Measurements from ENCODE around the gene GOLGA8N.
"Not testable (repeated sequence)": the region's sequence is repeated elsewhere in the genome, so short reads cannot be mapped to it uniquely, and the experiment has no call there.

GOLGA8N gene

DNA sequence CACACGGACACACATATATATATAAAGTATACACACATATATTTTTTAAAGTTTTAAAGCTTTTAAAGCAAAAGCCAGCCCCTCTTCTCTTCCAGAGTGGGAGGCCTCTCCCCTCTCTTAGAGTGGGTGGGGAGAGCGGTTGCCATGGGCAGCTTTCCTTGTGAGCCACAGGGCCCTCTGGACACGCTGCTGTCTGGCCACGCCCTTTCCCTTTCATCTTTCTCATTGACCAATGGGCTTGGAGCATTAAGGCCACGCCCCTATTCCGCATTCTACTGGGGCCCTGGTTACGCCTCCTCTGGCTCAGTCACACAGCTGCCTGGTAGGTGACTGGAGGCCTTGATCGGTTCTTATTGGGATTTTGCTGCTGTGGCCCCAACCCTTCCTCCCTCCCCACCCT, at the start of gene GOLGA8N:
GOLGA8N (plus strand) TSS at position 306 of the 400 bp plus-strand sequence.
- DNase-seq = not testable (repeated sequence)

DNA sequence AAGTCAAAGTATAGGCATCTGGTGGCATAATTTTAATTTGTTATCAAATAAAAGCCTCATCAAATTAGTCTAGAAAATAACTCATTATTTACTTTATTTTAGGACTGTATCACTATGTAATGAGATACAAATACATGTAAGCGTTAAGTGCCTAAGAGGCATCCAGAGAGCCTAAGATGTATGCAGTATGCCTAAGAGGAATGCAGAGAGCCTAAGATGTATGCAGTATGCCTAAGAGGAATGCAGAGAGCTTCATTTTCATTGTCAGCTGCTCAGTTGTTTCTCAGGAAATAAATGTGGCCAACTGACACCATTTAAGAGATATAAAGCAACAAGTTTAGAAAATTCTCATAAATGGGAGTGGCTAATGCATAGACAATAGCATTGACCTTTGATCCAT, 49.8 kb upstream of the GOLGA8N start:
- DNase-seq = not testable (repeated sequence)

DNA sequence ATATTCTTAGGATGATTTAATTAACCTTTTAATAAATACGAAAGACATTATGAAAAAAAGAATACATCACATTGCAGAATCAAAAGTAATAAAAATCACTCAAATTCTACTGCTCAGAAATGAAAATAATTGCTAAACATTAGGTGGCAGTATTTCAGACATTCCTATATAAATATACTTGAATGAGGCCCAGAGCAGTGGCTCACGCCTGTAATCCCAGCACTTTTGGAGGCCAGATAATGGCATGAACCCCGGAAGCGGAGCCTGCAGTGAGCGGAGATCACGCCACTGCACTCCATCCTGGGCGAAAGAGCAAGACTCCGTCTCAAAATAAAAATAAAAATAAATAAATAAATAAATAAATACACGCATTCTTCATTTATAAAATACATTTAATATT, 48.1 kb upstream of the GOLGA8N start:
- not testable (repeated sequence) for DNase-seq

DNA sequence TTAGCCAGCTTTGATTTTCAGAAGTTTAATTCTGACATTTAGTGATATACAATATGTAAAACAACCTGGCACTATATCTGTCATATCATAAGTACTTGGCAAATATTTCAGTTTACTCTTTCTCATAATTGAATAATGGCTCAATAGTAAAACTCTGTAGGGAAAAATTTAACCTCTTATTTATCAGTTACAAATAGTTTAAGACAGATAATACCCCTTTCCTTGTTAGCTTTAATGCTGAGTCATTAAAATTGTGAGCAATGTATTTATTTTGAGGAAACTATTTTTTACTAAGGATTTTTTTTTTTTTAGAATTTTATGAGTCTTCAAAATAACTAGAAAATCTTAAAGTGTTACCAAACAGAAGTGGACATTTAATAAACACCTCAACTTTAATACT, 38.7 kb upstream of the GOLGA8N start:
- not testable (repeated sequence) for DNase-seq

DNA sequence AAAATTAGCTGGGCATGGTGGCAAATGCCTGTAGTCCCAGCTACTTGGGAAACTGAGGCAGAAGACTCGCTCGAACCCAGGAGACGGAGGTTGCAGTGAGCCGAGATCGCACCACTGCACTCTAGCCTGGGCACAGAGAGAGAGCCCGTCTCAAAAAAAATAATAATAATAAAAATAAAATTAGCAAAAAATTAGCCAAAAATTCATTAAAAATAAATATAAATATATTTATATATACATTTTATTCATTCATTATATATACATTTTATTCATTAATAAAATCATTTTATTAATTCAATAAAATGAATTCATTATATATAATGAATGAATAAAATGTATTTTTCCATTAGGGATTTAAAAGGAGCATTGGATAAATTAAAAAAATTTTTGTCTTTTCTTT, 31.1 kb upstream of the GOLGA8N start:
- DNase-seq = not testable (repeated sequence)

DNA sequence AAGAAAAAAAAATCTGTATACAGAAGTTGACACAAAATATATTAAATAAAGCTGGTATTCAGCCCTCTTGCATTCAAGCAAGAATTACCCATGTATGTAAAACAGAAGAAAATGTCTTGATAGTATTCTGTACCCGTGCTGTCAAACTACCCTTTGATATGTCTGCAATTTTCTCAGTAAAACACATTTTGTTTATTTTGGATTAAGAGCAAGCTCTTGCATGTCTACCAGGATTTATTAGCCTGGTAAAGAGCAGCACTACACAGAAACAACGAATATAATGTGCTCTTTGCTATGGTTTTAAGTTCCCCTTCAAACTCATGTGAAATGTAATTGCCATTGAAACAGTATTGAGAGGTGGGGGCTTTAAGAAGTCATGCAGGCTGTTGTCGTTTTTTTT, 24.3 kb upstream of the GOLGA8N start:
- DNase-seq = not testable (repeated sequence)

DNA sequence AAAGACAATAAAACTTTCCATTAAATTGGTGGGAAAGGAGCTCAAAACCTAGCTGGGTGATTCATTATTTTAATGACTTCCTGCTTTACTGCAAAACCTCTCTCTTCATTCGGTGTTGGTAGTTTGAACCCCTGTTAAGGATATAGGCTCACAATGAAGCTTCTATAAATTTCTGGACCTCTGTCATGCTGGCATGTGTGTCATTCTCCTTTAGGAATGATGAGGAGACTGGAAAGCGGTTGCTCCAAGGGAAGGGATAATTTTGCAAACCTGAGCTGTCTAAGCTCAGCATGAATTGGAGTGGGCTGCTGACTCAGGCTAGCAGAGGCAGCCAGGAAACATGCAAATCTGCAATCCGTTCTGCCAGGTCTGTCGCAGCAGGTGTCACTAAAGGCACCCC, 14.8 kb upstream of the GOLGA8N start:
- not testable (repeated sequence) for DNase-seq

DNA sequence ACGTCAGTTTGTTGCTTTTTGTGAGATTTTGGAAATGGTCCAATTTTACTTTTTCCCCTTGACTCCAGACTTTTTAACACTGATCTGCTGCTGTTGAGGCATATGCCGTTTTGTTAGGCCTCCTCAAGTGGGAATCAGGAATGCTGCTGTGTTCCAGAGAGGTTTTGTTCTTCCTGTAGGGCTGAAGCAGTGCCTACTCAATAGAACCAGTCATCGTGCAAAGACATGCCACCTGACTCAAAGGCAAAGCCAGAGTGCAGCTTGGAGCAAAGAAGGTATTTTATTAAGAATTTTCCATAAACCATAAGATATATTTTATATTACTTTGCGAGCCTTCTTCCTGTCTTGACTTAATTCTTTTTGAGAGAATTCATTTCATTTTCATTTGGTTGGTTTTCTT, 7.4 kb upstream of the GOLGA8N start:
- DNase-seq = not testable (repeated sequence)

DNA sequence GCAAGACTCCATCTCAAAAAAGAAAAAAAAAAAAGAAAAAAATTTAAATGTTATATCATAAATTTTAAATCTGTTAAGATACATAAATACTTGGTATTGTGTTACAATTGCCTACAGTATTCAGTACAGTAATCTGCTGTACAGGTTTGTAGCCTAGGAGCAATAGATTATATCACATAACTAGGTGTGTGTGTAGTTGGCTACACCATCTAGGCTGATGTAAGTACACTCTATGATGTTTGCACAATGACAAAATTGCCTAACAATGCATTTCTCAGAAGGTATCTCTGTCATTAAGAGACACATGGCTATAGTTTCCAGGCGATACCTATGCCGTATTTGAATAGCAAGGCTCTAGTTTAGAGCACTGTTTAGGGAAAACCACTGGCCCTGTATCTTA, 16.3 kb downstream of the GOLGA8N start:
- not testable (repeated sequence) for DNase-seq

DNA sequence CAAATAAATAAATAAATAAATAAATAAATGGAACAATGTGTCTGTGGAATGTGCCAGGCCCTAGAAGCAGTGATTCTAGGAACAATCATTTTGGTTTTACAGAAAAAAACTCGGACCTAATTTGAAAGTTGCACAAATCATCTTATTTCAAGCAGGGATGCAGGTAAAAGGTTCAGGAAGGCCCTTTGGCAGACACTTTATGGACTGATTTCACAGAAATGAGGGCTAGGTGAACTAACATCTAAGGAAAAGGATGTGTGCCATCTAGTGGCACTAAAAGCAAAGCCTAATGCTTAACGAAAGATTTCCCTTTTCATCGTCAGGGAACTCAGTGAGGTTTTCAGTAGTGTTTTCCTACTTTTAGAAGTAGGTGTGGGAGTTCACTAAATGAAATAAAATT, 17.5 kb downstream of the GOLGA8N start:
- DNase-seq = not testable (repeated sequence)

DNA sequence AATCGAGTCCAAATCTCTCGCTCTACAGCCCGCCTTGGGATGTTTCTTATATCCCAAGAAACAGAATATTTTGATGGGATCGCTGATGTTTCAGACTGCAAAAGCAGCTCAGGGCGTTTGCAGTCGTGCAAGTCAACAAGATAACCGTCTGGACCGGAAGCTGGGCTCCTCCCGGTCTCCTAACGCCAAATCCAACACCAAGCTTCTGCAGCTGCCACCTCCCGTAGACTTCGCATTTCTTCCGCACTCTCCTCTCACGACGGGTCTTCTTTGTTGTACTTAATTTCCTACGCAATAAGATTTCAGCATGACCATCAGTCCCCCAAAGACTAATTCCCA, 21.4 kb downstream of the GOLGA8N start:
- DNase-seq = not testable (repeated sequence)

DNA sequence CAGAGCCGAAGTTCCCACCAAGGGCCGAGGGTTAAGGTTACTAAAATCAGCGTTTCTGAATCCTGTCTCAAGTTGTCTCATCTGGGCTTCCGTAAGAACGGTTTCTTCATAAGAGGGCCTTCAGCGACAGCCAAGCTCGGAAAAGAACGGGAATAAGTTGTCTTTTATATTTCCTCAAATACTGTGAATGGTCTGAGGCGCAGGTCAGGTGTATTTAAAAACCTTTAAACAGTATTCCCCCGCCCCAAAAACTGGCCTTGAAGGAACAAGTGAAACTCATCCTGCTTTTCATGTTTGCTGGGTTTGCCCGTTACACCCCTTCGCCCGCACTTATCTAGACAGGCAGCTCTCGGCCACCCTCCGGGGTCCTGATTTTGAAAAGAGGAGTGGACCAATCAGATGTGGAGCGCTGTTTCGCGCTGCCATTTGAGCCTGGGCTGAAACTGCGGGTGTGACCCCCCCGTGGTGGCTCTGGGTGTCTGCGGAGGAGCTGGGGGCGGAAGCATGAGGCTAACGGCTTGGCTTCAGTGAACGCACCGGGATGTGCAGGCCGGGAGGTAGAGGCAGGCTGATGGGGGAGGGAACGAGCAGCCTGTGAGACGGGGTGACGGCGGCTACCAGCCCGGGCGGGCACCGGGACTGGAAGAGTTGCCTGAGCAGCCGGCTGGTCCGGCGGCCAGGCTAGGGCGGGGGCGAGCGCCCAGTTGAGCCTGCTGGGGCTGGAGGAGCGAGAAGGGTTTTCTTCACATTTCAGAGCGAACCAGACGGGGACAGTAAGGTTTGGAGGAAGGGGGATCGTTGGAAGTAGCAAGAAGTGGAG, 22.0 kb downstream of the GOLGA8N start, which contains the start of gene ARHGAP11A:
ARHGAP11A (plus strand) TSS at position 454 of the 820 bp plus-strand sequence. CDS start 708 bp downstream, outside the sequence.
- DNase-seq = peak; percentile 75 to 82

DNA sequence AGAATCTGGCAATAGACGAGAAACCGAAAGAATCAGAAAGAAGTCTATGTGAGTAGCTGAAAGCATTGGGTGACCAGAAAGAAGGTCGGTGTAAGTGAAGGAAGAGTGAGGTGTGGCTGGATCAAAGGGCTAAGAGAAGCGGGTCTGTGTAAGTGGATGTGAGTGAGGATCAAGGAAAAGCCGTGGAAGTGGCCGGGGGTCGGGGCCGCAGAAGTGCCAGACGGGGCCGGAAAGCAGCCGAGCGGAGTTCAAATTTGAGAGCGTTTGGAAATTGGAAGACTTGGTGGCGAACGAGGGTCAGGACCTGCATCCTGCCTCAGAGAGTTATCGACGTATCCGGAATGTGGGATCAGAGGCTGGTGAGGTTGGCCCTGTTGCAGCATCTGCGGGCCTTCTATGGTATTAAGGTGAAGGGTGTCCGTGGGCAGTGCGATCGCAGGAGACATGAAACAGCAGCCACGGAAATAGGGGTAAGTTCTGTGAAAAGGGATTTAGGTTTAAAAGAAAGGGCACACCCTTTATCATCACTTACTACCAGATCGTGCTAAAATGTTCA, 22.7 kb downstream of the GOLGA8N start:
- peak in 1 of 2 donors; percentile 4 for DNase-seq

DNA sequence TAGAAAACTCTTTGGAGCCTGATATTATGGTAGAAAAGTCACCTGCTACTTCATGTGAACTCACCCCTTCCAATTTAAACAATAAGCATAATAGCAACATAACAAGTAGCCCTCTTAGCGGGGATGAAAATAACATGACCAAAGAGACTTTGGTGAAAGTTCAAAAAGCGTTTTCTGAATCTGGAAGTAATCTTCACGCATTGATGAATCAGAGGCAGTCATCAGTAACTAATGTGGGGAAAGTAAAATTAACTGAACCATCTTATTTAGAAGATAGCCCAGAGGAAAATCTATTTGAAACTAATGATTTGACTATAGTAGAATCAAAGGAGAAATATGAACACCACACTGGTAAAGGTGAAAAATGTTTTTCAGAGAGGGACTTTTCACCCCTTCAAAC, 43.2 kb downstream of the GOLGA8N start:
- no peak for DNase-seq

DNA sequence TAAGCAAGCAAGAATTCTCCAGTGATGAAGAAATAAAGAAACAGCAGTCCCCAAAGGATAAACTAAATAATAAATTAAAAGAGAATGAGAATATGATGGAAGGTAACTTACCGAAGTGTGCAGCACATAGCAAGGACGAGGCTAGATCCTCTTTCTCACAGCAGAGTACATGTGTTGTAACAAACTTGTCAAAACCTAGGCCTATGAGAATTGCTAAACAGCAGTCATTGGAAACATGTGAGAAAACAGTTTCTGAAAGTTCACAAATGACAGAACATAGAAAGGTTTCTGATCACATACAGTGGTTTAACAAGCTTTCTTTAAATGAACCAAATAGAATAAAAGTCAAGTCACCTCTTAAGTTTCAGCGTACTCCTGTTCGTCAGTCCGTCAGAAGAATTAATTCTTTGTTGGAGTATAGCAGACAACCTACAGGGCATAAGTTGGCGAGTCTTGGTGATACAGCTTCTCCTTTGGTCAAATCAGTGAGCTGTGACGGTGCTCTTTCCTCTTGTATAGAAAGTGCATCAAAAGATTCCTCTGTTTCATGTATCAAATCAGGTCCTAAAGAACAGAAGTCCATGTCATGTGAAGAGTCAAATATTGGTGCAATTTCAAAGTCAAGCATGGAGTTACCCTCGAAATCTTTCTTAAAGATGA, 43.8 kb downstream of the GOLGA8N start:
- no peak for DNase-seq

DNA sequence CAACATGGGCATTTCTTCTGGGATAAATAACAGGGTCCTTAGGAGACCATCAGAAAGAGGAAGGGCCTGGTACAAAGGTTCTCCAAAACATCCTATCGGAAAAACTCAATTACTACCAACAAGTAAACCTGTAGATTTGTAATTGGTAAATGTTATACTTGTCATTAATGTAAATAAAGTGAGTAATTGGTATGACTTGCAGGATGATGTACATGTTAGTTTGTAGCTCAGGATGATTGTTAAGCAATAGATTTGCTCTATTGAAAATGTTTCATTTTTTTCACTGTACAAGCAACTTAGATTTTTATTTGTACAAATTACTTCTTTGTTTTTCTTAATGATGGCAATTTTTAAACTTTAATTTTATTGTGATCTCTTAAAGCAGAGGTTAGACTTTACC, 44.4 kb downstream of the GOLGA8N start:
- DNase-seq = no peak

DNA sequence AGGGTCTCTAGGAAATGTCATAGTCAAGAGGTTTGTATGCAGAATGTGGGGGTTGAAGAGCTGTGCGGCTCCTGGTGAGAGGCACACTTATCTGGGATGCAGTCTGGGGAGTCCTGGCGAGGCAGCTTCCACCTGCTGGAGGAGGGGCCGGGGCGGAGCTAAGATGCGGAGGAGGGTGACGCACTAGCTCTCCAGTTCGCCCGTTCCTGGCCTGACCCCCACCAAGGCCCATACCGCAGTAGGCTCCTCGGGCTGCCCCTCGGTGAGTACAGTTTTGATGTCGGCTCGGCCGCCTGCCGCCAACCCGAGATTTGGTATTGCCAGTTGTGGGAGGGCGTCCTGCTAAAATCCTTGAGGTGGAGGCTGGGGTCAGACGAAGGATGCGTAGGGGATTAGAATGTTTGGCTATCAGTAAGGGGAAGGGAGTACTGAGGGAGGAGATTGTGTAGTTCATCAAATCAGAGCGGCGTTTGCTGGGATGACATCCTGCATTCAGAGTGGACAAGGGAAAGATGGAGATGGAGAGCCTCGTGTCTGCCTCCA, 48.3 kb downstream of the GOLGA8N start, which contains the start of gene SCG5:
SCG5 (plus strand) TSS at position 194 of the 543 bp plus-strand sequence. CDS start 1,883 bp downstream, outside the sequence.
- DNase-seq = no peak

DNA sequence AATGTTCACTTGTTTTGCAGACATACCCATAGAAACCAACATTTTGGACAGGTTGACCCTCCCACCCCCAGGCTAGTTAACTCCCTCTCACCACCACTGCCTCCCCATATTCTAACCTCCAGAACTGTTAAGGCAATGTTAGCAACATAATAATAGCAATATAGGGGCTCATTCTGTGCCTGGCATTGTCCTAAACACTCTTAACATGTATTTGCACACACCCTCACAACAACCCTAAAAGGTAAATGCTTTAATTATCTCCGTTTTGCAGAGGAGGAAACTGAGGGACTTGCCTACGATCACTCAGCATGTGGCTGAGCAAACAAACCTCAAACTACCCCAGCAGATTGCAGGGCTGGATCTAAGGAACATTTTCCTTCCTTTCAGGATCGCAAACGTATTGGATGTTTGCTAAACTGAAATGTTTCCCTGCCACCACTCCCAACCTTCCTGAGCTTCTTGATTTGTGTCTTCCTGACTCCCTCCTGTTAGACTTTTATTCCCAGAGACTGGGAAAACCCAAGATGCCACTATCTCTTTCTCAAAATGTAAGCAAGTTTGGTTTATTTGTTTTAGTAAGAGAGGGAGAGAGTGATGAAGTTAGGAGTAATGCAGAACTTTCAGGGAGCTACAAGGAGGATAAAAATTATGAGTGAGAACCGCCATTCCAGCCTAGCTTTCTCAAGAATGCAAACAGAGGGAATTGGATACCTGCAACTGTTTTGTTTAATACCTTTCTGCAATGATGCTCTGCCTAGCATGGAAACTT, 49.6 kb downstream of the GOLGA8N start:
- DNase-seq = no peak

DNA sequence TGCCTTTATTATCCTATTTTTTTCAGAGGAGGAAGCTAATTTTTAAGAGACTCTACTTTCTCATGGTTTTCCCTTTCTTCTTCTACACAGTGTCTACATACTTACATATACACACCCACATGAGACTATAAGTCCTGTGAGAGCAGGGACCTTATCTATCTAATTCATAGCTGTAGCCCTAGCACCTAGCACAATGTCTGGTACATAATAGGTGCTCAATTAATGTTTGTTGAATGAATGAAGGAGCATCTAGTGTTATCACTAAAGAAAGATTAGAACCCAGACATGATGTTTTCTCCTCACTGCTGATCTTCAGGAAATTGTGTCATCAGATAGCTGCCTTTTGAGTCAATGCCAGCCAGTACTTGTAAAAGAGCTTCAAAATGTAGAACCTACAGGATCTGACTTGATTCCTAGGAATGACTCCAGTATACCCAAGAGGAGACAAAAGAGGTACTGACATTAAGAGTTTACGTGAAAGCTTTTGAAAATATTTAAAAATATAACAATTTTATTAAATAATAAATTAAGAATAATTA, 50.7 kb downstream of the GOLGA8N start:
- DNase-seq = no peak

DNA sequence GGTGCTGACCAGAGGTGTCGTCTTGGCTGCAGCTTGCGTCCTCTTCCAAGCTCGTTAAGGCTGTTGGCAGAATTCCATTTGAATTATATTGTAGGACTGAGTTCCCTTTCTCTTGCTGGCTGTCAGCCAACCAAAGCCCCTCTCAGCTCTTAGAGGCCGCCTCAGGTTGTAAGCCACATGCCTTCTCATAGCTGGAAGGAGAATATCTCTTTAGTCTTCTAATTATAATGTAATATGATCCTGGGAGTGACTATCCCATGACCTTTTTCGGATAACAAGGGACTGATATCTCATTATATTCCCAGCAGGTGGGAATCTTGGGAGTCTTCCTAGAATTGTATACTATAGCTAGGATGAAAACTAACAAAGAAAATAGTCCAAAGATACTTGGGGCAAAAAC, 53.0 kb downstream of the GOLGA8N start:
- DNase-seq = no peak

DNA sequence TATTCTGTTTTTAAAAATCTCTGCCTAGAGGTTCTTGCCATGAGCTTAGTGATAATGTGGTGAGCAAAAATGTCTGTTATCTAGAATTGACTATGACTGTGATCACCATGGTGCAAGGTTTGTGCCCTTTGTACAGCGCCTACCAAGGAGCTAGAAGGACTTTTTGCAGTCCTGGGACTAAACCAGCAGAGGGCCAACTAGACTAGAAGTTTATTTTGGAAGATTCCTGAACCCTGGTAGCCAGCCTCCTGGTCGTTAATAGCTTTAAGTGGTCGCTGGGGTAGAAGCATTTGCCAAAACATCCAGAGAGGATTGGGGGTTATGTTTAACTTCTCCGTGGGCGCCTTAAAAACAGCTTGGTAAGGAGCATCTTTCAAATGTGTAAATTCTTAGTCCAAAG, 56.1 kb downstream of the GOLGA8N start:
- no peak for DNase-seq

DNA sequence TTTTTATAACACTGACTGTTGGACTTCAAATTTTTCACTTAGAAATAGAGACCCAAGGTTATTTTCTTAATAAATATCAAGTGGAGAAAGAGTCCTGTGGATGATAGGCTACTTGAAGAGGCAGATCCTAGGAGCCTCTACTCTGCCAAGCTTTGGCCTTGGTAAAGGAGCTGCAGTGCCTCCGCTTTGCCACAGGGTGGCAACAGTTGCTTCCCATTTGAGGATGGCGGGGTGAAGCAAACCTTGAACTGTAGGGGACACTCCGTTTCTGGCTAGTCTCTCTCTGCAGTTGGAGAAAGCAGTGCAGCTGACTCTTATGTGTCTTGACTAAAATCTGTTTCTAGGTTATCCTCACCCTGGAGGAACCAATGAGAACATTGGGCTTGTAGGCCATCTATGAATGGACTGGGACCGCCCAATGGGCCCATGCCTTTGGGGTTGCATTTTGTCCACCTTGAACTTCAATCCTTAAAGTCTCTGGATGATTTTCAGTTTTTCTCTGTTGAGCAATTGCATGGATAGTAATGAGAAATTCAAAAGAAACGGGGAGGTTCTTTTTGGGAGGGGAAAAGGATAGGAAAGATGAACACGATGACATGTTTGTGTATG, 58.1 kb downstream of the GOLGA8N start:
- DNase-seq = peak; percentile 6 to 36
